ENCODE measurements around the gene EID1.
"Not testable (repeated sequence)": the region's sequence is repeated elsewhere in the genome, so short reads cannot be mapped to it uniquely, and the experiment has no call there.

EID1 gene, protein sequence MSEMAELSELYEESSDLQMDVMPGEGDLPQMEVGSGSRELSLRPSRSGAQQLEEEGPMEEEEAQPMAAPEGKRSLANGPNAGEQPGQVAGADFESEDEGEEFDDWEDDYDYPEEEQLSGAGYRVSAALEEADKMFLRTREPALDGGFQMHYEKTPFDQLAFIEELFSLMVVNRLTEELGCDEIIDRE

DNA sequence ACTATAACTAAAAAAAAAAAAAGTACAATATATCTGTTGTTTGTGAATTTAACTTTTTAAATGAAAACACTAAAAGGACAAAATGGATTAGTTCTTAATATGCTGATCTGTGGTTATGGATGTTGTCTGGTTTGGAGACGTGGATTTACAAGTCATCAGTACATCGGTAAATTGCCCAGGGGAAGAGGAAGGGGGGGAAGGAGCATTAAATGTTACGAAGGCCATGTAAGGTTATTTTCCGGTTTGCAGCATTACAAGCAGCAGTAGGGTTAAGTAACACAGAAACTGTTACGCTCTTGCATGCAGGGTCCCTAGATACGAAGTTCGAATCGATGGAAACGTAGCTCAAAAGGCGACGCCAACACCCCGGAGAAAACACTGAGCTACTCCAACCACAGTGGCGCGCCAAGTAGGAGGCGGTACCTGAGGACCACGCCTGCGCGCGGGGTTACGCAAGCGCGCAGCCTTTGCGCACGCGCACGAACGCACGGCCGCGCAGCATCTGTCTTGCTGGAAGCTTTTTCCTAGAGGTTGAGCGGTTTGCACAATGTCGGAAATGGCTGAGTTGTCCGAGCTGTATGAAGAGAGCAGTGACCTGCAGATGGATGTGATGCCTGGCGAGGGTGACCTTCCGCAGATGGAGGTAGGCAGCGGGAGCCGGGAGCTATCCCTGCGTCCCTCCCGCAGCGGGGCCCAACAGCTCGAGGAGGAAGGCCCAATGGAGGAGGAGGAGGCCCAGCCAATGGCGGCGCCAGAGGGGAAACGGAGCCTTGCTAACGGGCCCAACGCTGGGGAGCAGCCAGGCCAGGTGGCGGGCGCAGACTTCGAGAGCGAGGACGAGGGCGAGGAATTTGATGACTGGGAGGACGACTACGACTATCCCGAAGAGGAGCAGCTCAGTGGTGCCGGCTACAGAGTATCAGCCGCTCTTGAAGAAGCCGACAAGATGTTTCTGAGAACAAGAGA, at the start of gene EID1:
TSS of gene EID1 (plus strand) at position 505 of the 966 bp plus-strand sequence. CDS start at position 548, 43 bp downstream.
- peak; percentile 93 for DNase-seq (ENCODE audit: low spot score)

DNA sequence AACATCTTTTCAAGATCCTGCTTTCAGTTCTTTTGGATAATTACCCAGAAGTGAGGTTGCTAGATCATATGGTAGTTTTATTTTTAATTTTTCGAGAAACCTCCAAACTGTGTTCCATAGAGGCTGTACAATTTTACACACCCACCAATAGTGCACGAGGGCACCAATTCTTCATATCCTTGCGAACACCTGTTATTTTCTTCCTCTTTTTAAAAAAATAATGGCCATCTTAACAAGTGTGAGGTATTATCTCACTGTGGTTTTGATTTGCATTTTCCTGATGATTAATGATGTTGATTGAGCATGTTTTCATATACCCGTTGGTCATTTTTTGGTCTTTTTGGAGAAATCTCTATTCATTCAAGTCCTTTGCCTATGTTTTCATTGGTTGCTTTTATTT, 49.5 kb upstream of the EID1 start:
- DNase-seq (ENCODE audit: low spot score): no peak

- DNase-seq (ENCODE audit: low spot score): no peak
Measured at GRCh38 chr15:48828906-48829305, 49.0 kb upstream of the EID1 start.

DNA sequence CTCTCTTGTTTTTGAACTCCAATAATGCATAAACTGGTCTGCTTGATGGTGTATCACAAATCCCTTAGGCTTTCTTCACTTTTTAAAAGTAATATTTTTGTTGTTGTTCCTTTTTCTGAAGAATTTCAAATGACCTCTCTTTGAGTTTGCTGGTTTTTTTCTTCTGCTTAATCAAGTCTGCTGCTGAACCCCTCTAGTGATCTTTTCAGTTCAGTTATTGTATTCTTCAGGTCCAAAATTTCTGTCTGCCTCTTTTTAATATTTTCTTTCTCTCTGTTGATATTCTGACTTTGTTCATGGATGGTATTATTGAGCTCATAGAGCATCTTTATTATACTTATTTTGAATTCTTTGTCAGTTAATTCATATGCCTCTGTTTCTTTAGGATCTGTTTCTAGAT, 45.3 kb upstream of the EID1 start:
- no peak for DNase-seq (ENCODE audit: low spot score)

DNA sequence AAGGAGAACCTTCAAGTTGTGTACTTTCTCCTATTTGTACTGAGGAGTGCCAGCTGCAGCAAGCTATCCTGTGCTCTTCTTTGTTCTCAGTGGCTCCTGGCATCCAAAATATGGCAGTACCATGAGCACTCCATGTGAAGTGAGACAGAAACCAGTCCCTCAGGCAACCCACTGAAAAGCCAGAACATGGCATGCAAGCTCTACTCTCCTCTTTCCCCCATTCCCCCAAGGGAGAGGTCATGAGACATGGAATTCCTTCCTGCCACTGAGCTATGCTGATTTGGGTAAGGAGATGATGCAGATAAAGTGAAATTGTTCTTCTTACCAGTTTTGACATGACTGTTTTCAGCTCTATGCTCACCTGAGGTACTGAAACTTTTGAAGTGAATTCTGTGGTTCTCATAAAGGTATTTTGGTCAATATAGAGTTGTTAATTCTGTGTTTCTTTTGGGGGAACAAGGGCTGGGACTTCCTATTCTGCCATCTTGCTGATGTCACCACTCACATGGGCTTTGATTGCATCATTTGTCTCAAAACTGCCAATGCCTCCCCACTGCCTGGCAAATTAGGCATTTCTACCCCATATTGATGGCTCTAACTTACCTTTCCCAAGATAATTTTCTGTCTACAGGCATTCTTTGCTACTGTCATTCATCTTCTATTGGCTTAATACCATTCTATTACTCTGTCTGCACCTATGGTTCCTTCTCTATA, 44.3 kb upstream of the EID1 start:
- DNase-seq (ENCODE audit: low spot score): no peak

- no peak for DNase-seq (ENCODE audit: low spot score)
Measured at GRCh38 chr15:48834756-48835155, 43.2 kb upstream of the EID1 start.

DNA sequence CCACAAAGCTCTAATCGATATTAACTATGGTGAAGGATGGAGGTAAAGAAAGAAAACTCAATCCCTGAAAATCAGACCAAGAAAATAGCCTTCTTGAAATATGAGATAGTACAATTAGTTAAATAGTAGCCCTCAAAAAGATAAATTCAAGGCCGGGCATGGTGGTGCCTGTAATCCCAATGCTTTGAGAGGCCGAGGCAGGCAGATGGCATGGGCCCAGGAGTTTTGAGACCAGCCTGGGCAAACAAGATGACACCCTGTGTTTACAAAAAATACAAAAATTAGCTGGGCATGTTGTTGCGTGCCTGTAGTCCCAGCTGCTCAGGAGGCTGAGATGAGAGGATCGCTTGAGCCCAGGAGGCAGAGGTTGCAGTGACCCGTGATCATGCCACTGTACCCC, 35.4 kb upstream of the EID1 start:
- DNase-seq (ENCODE audit: low spot score): no peak

GRCh38 chr15:48845123-48845522, 32.8 kb upstream of the EID1 start:
- DNase-seq (ENCODE audit: low spot score): no peak

- no peak for DNase-seq (ENCODE audit: low spot score)
Measured at GRCh38 chr15:48850648-48851047, 27.3 kb upstream of the EID1 start.

DNA sequence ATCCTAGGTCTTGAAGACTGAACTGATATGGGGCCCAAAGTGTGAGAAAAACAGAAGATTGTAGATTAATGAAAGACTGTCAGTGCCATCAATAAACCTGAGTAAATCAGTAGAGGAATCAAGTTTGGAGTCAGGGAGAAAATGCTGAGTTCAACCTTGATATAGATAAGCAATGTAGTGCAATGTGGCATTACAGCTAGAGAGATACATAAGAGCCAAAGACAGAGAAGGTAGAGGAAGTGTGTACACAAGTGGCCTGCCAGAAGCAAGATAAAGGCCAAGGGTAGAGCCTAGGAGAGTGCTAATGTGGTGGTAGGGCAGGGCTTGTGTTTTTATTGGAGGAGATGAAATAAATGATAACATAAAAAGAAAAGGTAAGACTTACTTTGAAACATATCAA, 26.0 kb upstream of the EID1 start:
- DNase-seq (ENCODE audit: low spot score): no peak

GRCh38 chr15:48854434-48854833, 23.5 kb upstream of the EID1 start:
- DNase-seq (ENCODE audit: low spot score): not testable (repeated sequence)

- DNase-seq (ENCODE audit: low spot score): no peak
Measured at GRCh38 chr15:48855501-48856440, 22.2 kb upstream of the EID1 start.

DNA sequence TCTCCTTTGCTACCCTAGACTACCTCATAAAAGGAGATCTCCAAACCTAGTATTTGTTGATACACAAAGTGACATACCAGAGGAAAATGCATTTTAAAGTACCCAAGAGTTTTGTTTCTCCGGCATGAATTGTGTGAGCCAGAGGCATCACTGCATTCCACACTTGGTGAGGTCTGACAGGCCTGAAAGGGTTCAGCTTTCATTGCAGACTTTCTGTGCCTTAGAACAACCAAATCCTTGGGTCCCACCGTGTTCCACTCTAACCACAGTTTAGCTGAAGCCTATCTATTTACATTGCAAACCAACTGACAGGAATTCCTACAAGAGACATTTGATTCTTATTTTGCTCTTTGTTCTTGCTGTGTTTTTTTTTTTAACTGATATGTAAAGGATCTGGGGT, 21.0 kb upstream of the EID1 start:
- no peak for DNase-seq (ENCODE audit: low spot score)

DNA sequence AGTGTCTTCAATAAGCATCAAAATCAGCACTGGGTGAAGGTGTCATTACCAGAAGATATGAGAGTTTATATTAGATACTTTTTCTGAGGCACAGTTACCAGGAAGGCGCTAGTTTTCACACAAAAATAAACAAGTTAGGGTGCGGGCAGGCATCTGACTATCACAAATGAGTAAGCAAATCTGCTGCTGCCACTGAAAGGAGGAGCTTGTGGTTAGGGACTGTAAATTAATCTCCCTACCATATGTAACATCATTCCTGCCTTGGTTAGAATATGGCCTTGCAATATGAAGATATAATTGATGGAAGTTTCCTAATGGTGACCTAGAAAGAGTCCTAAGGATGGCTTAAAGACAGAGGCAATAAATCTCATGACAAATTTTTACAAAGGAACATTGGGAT, 19.5 kb upstream of the EID1 start:
- no peak for DNase-seq (ENCODE audit: low spot score)

GRCh38 chr15:48859426-48859825, 18.5 kb upstream of the EID1 start:
- DNase-seq (ENCODE audit: low spot score): no peak

- DNase-seq (ENCODE audit: low spot score): peak; percentile 73
Measured at GRCh38 chr15:48861813-48862431, 16.0 kb upstream of the EID1 start.

- DNase-seq (ENCODE audit: low spot score): no peak
Measured at GRCh38 chr15:48862705-48863104, 15.2 kb upstream of the EID1 start.

- DNase-seq (ENCODE audit: low spot score): no peak
Measured at GRCh38 chr15:48865370-48866079, 12.4 kb upstream of the EID1 start.

- DNase-seq (ENCODE audit: low spot score): no peak
Measured at GRCh38 chr15:48866141-48866563, 11.8 kb upstream of the EID1 start.

DNA sequence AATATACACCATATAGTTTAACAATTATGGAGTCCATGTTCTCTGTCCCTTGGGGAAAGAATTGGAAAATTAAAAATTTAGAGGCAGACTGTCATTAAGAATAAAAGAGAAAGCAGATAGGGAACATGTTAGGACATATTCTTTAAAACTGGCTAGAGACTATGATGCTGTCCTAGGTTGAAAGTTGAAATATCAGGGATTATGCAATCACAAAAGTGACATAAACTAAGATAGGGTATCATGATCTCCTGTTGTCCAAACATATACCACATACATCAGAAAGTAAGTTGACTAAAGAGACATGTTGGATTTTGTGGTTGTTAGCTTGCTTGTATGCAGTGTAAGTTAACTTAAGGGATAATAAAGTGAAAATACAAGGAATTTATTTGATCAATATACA, 9.9 kb upstream of the EID1 start:
- no peak for DNase-seq (ENCODE audit: low spot score)

DNA sequence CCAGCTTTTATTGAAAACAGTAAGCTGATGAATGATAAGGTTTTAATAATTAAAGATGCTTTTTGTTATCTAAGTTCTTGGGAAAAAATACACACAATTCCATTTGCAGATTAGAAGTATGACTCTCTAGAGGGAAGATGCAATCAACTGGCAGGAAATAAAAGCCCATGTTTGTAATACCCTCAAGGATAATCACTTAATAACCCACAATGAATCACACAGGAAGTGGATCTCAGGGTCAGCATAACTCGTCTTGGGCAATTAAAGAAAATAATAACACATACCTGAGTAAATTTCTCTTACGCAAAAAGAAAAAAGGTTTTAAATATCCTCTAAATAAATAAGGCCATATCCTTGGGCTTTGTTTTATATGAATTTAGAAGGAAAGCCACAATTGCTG, 9.4 kb upstream of the EID1 start:
- no peak for DNase-seq (ENCODE audit: low spot score)

Measured in CD4-positive, alpha-beta T cell treated with Interleukin-2 at 100 ng/mL for 4 hours (primary cell).